Osteocyte (in vitro differentiated cells): Measurements from ENCODE around the gene GNPNAT1. TPM values are rescaled to one million over a fixed set of nuclear protein-coding genes. Genes with fewer than 3 reads are reported as not detected.
A peak's percentile ranks its signal among the peaks of the same experiment; 100 is the strongest.

Experiments used
- DNase-seq: peaks from one replicate; pipeline ENCODE4 v3.0.0; 2021; ENCODE audit warnings: mixed read lengths; ENCODE audit not compliant: unreplicated experiment; ENCODE audit errors: extremely low spot score
- H3K27ac Mint-ChIP-seq: one replicate; pipeline ENCODE4 v1.8.0; 2021; ENCODE audit warnings: mild to moderate bottlenecking, mixed read lengths; ENCODE audit not compliant: unreplicated experiment
- H3K27me3 Mint-ChIP-seq: one replicate; pipeline ENCODE4 v1.8.0; 2021; ENCODE audit warnings: mixed read lengths; ENCODE audit not compliant: unreplicated experiment
- H3K36me3 Mint-ChIP-seq: one replicate; pipeline ENCODE4 v1.8.0; 2021; ENCODE audit warnings: mixed read lengths; ENCODE audit not compliant: unreplicated experiment
- H3K4me1 Mint-ChIP-seq: one replicate; pipeline ENCODE4 v1.8.0; 2021; ENCODE audit warnings: mixed read lengths; ENCODE audit not compliant: unreplicated experiment
- H3K4me3 Mint-ChIP-seq: one replicate; pipeline ENCODE4 v1.8.0; 2021; ENCODE audit warnings: mild to moderate bottlenecking, moderate library complexity, mixed read lengths; ENCODE audit not compliant: unreplicated experiment
- H3K9me3 Mint-ChIP-seq: one replicate; pipeline ENCODE4 v1.8.0; 2021; ENCODE audit warnings: mixed read lengths; ENCODE audit not compliant: unreplicated experiment
- total RNA-seq: library from RNA; stranded (reverse); gene quantifications from 2 replicates; pipeline ENCODE4 v1.2.1, GENCODE V29; 2021
- TF ChIP-seq, protein P1 (sequence below): fragments of 200-600 bp; sonication (generic); IDR thresholded peaks from 2 replicates; pipeline ENCODE4 v1.5.0; 2021; ENCODE audit warnings: antibody characterized with exemption, mild to moderate bottlenecking, moderate library complexity

Gene GNPNAT1
- total RNA-seq, 1 donor from 2014 or later, result 26.7 TPM

DNA sequence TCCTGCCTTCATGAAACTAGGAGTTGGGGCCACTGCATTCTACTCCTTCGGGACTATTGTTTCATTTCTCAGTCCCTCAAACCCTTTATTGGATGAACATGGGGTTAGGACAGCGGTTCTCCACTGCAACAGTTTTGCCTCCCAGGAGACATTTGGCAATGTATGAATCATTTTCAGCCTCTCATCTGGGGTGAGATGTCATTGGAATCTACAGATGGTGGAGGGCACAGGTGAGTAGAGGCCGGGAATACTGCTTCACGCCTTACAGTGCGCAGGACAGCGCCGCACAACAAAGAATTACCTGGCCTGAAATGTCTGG lies 649 bp upstream of the GNPNAT1 start:
- no peaks in the 10 kb centered on the region for H3K9me3 Mint-ChIP-seq
- H3K36me3 Mint-ChIP-seq, result no peaks in the 10 kb centered on the region
- DNase-seq, result no peak
- H3K4me3 Mint-ChIP-seq, result peak overlapping the region; percentile 90
- no peaks in the 10 kb centered on the region for H3K27me3 Mint-ChIP-seq
- TF ChIP-seq, protein P1, sequence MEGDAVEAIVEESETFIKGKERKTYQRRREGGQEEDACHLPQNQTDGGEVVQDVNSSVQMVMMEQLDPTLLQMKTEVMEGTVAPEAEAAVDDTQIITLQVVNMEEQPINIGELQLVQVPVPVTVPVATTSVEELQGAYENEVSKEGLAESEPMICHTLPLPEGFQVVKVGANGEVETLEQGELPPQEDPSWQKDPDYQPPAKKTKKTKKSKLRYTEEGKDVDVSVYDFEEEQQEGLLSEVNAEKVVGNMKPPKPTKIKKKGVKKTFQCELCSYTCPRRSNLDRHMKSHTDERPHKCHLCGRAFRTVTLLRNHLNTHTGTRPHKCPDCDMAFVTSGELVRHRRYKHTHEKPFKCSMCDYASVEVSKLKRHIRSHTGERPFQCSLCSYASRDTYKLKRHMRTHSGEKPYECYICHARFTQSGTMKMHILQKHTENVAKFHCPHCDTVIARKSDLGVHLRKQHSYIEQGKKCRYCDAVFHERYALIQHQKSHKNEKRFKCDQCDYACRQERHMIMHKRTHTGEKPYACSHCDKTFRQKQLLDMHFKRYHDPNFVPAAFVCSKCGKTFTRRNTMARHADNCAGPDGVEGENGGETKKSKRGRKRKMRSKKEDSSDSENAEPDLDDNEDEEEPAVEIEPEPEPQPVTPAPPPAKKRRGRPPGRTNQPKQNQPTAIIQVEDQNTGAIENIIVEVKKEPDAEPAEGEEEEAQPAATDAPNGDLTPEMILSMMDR, result no peak
- peak overlapping the region; percentile 99 for H3K27ac Mint-ChIP-seq
- peaks cover 42% of the 10 kb centered on the region for H3K4me1 Mint-ChIP-seq

DNA sequence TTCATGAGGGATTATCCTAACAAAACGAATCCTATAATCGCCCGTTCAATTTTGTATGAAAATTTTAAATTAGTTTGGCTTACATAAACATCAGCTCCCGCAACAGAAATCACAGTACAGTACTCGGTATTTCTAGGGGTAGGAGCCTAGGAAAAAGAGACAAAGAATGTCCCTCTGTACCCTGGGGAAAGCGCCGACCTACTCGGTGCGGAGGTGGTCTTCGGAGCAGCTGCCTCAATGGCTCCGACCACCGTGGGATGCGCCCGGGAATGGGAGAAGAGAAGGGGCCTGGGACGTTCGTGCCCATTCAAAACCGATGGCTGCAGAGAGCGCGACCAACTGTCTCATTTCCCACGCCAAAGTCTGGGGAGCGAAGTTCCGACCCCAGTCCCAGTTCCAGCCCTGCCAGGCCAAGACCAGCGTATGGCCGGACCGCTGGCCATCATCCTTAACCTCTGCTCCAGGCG lies 618 bp downstream of the GNPNAT1 start:
- Mint-ChIP-seq H3K27me3 (no peaks in the 10 kb centered on the region), H3K4me1 (peaks cover 47% of the 10 kb centered on the region), H3K9me3 (no peaks in the 10 kb centered on the region), H3K27ac (peak overlapping the region; percentile 93), H3K36me3 (peaks cover 2% of the 10 kb centered on the region), H3K4me3 (peak overlapping the region; percentile 95)
- TF ChIP-seq, protein P1, result no peak
- no peak for DNase-seq

DNA sequence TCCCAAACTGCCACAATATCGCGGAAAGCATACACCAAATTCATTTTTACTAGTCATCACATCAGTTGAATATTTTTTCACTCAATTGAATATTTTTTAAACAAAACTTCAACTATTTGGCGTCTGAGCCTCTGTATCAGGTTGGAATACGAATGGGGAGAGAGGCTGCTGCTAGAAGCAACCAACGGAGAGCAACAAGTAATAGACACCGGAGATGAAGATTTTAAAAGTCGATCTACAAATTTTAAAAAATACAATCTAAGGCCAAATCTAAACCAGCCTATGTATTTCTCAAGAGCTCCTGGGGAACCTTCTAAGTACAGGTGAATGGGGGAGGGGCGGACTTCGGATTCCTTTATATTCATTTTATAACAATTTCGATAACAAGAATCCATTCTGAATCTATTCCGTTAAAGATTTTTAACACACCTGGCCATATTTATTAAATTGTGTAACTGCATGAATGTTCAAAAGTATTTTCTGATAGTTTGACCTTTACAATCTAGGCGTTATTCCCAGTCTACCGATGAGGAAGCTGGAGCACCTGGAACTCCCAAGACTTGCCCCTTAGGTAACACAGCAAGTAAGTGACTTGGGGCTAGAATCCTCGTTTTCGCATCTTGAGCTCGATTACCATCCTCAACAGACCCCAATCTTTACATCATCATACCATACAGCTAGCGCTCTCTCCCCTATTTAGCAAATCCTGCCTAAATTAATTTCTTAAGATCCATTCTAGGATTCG lies 1.2 kb downstream of the GNPNAT1 start:
- H3K4me1 Mint-ChIP-seq, result peaks cover 47% of the 10 kb centered on the region
- TF ChIP-seq, protein P1, result no peak
- peak overlapping the region; percentile 93 for H3K27ac Mint-ChIP-seq
- H3K27me3 Mint-ChIP-seq, result no peaks in the 10 kb centered on the region
- H3K4me3 Mint-ChIP-seq, result peak overlapping the region; percentile 95
- H3K9me3 Mint-ChIP-seq, result no peaks in the 10 kb centered on the region
- H3K36me3 Mint-ChIP-seq, result peaks cover 2% of the 10 kb centered on the region
- no peak for DNase-seq

DNA sequence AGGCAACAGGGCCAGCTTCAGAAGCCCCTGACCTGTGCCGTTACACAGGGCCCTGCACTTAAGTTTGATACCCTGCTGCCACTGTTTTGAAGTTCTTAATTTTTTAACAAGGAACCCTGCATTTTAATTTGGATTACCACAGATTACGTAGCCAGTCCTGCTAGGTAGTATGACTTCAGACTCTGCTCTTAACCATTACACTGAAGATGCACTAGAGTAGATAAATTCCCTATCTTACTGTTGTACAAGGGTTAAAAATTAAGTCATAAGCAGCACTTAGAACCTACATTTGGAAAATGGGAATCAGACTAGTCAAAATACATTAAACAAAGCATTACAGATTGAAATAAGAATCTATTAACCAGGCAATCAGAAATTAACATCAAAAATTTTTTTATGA lies 2.3 kb downstream of the GNPNAT1 start:
- Mint-ChIP-seq H3K27ac (peak overlapping the region; percentile 24), H3K36me3 (peaks cover 2% of the 10 kb centered on the region), H3K4me1 (peaks cover 47% of the 10 kb centered on the region), H3K9me3 (no peaks in the 10 kb centered on the region), H3K27me3 (no peaks in the 10 kb centered on the region), H3K4me3 (peak overlapping the region; percentile 95)
- DNase-seq, result no peak
- TF ChIP-seq, protein P1, result no peak

DNA sequence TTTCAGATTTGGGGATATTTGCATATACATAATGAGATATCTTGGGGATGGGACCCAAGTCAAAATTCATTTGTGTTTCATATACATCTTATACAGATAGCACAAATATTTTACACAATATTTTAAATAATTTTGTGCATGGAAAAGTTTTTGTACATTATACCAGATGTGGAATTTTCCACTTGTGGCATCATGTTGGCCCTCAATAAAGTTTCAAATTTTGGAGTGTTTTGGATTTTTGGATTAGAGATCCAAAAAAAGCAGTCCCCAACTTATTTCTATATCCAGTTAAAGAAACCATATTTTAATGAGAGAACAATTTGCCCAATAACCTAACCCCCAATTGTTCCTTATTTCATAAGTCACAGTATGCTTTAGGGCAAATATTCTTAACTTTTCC lies 4.5 kb downstream of the GNPNAT1 start:
- DNase-seq, result no peak
- TF ChIP-seq, protein P1, result no peak
- Mint-ChIP-seq H3K27ac (no peak overlapping the region), H3K4me1 (peaks cover 36% of the 10 kb centered on the region), H3K36me3 (peaks cover 4% of the 10 kb centered on the region), H3K4me3 (no peak overlapping the region), H3K27me3 (no peaks in the 10 kb centered on the region), H3K9me3 (no peaks in the 10 kb centered on the region)
